GM12865 (cell line): ENCODE measurements around the gene PLEKHG2.

Source experiments
- DNase-seq: peaks from one replicate; pipeline ENCODE4 v3.0.0; 2010; ENCODE audit warnings: low read depth
- H3K4me3 ChIP-seq: 2 replicates; pipeline ENCODE4 v1.5.1; 2011; ENCODE audit warnings: mild to moderate bottlenecking, low read depth, low read length, control low read depth
- CTCF ChIP-seq: IDR thresholded peaks from 2 replicates; pipeline ENCODE4 v1.5.1; 2011; ENCODE audit warnings: low read length, control low read depth, low read depth, inconsistent platforms; ENCODE audit not compliant: insufficient read depth; ENCODE audit errors: missing control alignments

PLEKHG2 gene

GRCh38 chr19:39399668-39400050, 12.8 kb upstream of the PLEKHG2 start:
- no peak for TF ChIP-seq CTCF
- no peak overlapping the region for H3K4me3 ChIP-seq
- no peak for DNase-seq

- no peak for DNase-seq
- H3K4me3 ChIP-seq = no peak overlapping the region
- TF ChIP-seq CTCF = no peak
Observed at GRCh38 chr19:39400061-39400460, 12.4 kb upstream of the PLEKHG2 start.

GRCh38 chr19:39401070-39401548, 11.4 kb upstream of the PLEKHG2 start:
- no peak for TF ChIP-seq CTCF
- peak; percentile 55 for DNase-seq

GRCh38 chr19:39401549-39402345, 10.7 kb upstream of the PLEKHG2 start:
- DNase-seq = peak; percentile 89
- peak overlapping the region; percentile 73 for H3K4me3 ChIP-seq
- TF ChIP-seq CTCF = no peak

More at GRCh38 chr19:39401070-39401548, 11.4 kb upstream of the PLEKHG2 start:
- H3K4me3 ChIP-seq = peak overlapping the region; percentile 73

GRCh38 chr19:39402346-39403300, 9.8 kb upstream of the PLEKHG2 start:
- DNase-seq = peak; percentile 96
- TF ChIP-seq CTCF = no peak
- H3K4me3 ChIP-seq = peak overlapping the region; percentile 73

- peak overlapping the region; percentile 73 for H3K4me3 ChIP-seq
- DNase-seq = peak; percentile 96
- no peak for TF ChIP-seq CTCF
Observed at GRCh38 chr19:39403331-39404312, 8.8 kb upstream of the PLEKHG2 start.
